HEK293 (cell line): ENCODE results near the gene TTLL5.

ENCODE experiments used
- KLF16 ChIP-seq: fragments of 450-650 bp; formaldehyde crosslinking; IDR thresholded peaks from 2 replicates; pipeline ENCODE4 v1.5.1; 2017; ENCODE audit warnings: missing biosample characterization, missing genetic modification characterization
- TF ChIP-seq, protein P1 (sequence below): fragments of 450-650 bp; formaldehyde crosslinking; IDR thresholded peaks from 2 replicates; pipeline ENCODE4 v1.5.1; 2016; ENCODE audit warnings: missing biosample characterization, missing genetic modification characterization, low read depth

DNA sequence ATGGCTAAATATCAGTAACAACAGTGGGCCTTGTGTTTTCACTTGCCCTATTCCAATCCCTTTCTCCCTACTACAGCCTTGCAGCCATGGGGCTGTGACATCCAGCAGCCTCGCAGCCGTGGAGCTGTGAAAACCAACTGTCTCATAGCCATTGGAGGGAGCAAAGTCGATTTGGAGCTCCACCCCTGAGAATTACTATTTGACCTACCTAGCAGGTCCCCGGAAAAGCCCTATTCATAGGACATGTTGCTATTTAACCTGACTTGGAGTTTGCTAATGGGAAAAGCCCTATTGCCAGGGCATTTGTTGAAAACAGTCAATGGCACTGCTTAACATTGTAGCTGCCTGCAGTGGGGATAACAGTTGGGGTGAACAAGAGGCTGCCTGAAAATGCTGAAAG, 33.6 kb upstream of the TTLL5 start:
- TF ChIP-seq, protein P1, sequence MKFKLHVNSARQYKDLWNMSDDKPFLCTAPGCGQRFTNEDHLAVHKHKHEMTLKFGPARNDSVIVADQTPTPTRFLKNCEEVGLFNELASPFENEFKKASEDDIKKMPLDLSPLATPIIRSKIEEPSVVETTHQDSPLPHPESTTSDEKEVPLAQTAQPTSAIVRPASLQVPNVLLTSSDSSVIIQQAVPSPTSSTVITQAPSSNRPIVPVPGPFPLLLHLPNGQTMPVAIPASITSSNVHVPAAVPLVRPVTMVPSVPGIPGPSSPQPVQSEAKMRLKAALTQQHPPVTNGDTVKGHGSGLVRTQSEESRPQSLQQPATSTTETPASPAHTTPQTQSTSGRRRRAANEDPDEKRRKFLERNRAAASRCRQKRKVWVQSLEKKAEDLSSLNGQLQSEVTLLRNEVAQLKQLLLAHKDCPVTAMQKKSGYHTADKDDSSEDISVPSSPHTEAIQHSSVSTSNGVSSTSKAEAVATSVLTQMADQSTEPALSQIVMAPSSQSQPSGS (tag by site-specific recombination) = no peak
- TF ChIP-seq KLF16 = no peak
